ENCODE data around the gene EPHB3. TPM values are rescaled to one million over a fixed set of nuclear protein-coding genes. Genes with fewer than 3 reads are reported as not detected.
"Not testable (repeated sequence)": the region's sequence is repeated elsewhere in the genome, so short reads cannot be mapped to it uniquely, and the experiment has no call there.

EPHB3 gene
- total and polyA plus RNA-seq, 3 donors from 2014 or later = 2.0 to 2.6 (median 2.3) TPM

DNA sequence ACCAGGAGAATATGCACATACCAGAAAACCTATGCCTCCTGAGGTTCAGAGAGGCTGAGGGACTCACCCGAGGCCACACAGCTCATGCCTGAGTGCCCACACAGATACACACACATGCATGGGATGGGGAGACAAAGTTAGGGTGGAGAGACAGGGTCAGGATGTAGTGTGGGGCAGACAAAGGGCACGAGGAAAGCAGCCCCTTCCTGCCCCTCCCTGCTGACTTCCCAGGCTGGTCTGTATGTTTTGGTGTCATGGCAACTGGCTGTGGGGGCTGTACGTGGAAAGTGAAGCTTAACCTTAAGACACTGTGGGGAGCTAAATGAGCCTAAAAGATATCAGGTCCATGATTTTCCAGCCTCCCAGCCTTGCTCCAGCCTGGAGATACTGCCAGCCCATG is 57.8 kb downstream of the EPHB3 start:
- no peaks in the 10 kb centered on the region for H3K27me3 ChIP-seq
- H3K9me3 ChIP-seq = no peaks in the 10 kb centered on the region
- H3K4me1 ChIP-seq = peaks cover 7% of the 10 kb centered on the region
- no peak overlapping the region for H3K4me3 ChIP-seq
- TF ChIP-seq POLR2A (IDR thresholded peaks at IDR 0.05) = no peak
- TF ChIP-seq, protein P1, sequence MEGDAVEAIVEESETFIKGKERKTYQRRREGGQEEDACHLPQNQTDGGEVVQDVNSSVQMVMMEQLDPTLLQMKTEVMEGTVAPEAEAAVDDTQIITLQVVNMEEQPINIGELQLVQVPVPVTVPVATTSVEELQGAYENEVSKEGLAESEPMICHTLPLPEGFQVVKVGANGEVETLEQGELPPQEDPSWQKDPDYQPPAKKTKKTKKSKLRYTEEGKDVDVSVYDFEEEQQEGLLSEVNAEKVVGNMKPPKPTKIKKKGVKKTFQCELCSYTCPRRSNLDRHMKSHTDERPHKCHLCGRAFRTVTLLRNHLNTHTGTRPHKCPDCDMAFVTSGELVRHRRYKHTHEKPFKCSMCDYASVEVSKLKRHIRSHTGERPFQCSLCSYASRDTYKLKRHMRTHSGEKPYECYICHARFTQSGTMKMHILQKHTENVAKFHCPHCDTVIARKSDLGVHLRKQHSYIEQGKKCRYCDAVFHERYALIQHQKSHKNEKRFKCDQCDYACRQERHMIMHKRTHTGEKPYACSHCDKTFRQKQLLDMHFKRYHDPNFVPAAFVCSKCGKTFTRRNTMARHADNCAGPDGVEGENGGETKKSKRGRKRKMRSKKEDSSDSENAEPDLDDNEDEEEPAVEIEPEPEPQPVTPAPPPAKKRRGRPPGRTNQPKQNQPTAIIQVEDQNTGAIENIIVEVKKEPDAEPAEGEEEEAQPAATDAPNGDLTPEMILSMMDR (IDR thresholded peaks at IDR 0.05) = no peak
- 29 to 56% methylated on average over 3 of the region's 3 CpGs for WGBS, 2 donors
- H3K27ac ChIP-seq = no peak overlapping the region
- no peak for DNase-seq
- intact Hi-C loops (cut with DNase I; ENCODE audit: low total_unique reads) = no loop called here
- no peaks in the 10 kb centered on the region for H3K36me3 ChIP-seq (ENCODE audit: low read depth, missing control alignments)

DNA sequence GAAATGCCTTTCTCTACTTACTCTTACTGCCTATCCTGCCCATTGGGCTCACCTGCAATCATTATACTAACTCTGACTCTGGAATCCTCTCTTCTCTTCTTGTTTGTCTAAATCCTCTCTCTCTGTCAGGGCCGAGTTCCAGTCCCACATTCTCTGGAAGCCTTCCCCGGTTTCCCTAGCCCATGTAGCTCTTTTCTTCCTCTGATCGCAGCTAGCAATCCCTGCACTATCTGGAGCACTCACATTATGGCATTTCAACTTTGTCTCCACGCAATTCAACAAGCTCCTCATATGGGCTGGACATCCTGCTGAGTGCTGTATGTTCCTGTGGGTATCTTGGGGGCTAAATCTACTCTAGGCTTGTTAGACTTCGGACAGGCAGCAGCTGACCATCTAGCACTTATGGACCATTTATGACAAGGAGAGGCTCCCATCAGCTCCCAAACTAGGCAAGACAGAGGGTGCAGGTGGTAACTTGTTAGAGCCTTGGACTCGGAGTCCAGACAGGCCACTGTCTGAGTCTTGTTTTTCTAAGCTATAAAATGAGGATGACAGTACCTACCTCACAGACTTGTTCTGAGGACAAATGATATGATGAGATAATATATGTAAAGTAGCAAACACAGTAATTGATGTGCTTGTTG is 58.3 kb downstream of the EPHB3 start:
- no peak for TF ChIP-seq POLR2A (IDR thresholded peaks at IDR 0.05)
- TF ChIP-seq, protein P1 (IDR thresholded peaks at IDR 0.05) = no peak
- Histone ChIP-seq H3K9me3 (no peaks in the 10 kb centered on the region), H3K4me3 (no peak overlapping the region), H3K4me1 (peaks cover 7% of the 10 kb centered on the region), H3K27ac (no peak overlapping the region), H3K27me3 (no peaks in the 10 kb centered on the region), H3K36me3 (ENCODE audit: low read depth, missing control alignments) (no peaks in the 10 kb centered on the region)
- intact Hi-C loops (cut with DNase I; ENCODE audit: low total_unique reads) = no loop called here
- WGBS, 2 donors = 62 to 77% methylated on average over 6 of the region's 6 CpGs
- DNase-seq = no peak

GRCh38 chr3:184620475-184621119 is 59.0 kb downstream of the EPHB3 start:
- peaks cover 7% of the 10 kb centered on the region for H3K4me1 ChIP-seq
- intact Hi-C loops (cut with DNase I; ENCODE audit: low total_unique reads) = no loop called here
- TF ChIP-seq, protein P1 (IDR thresholded peaks at IDR 0.05) = no peak
- no peak for TF ChIP-seq POLR2A (IDR thresholded peaks at IDR 0.05)
- H3K9me3 ChIP-seq = no peaks in the 10 kb centered on the region
- 74 to 77% methylated on average over 7 of the region's 7 CpGs for WGBS, 2 donors
- H3K27me3 ChIP-seq = no peaks in the 10 kb centered on the region
- no peak overlapping the region for H3K27ac ChIP-seq
- no peaks in the 10 kb centered on the region for H3K36me3 ChIP-seq (ENCODE audit: low read depth, missing control alignments)
- no peak for DNase-seq
- H3K4me3 ChIP-seq = no peak overlapping the region

GRCh38 chr3:184622156-184622555 is 60.6 kb downstream of the EPHB3 start:
- intact Hi-C loops (cut with DNase I; ENCODE audit: low total_unique reads); H3K9me3 ChIP-seq; H3K27ac ChIP-seq; H3K4me1 ChIP-seq; H3K36me3 ChIP-seq (ENCODE audit: low read depth, missing control alignments); H3K4me3 ChIP-seq; H3K27me3 ChIP-seq; DNase-seq: not testable (repeated sequence)
- 94 to 95% methylated on average over 13 of the region's 13 CpGs for WGBS, 2 donors

DNA sequence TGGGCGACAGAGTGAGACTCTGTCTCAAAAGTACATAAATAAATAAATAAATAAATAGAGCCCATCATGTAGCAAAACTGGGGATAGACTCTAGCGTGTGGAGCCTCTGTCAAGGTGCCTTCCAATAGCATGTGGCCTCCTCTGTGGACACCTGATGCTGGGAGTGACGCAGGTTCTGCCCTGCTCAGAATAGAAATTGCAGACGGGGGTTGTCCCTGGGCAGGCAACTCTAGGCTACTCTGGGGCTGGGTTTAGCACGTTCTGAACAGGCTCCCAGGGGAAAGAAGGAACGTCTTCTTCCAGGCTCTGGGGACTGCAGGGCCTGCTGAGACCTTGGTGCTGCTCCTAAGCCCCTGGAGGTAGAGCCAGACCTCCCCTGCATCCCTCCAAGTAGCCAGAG is 65.3 kb downstream of the EPHB3 start:
- Histone ChIP-seq H3K9me3 (no peaks in the 10 kb centered on the region), H3K27me3 (no peaks in the 10 kb centered on the region), H3K36me3 (ENCODE audit: low read depth, missing control alignments) (no peaks in the 10 kb centered on the region), H3K4me1 (peaks cover 6% of the 10 kb centered on the region), H3K4me3 (no peak overlapping the region), H3K27ac (no peak overlapping the region)
- intact Hi-C loops (cut with DNase I; ENCODE audit: low total_unique reads) = no loop called here
- 36 to 56% methylated on average over 6 of the region's 6 CpGs for WGBS, 2 donors
- peak; percentile 31 for DNase-seq
- no peak for TF ChIP-seq POLR2A (IDR thresholded peaks at IDR 0.05)
- TF ChIP-seq, protein P1 (IDR thresholded peaks at IDR 0.05) = no peak
